HG03460 (cell line): ENCODE results near the gene OIT3.

Experiments used
- ATAC-seq: cut with Tn5 transposase; IDR thresholded peaks from one replicate; pipeline ENCODE4 v1.9.1; 2021; ENCODE audit not compliant: unreplicated experiment

OIT3 gene

GRCh38 chr10:72951760-72952159 lies 58.2 kb downstream of the OIT3 start:
- no peak for ATAC-seq

- ATAC-seq: no peak
Measured at GRCh38 chr10:72952189-72952588, 58.6 kb downstream of the OIT3 start.

- ATAC-seq: no peak
Measured at GRCh38 chr10:72952642-72953158, 59.2 kb downstream of the OIT3 start.

GRCh38 chr10:72953687-72954086 lies 60.1 kb downstream of the OIT3 start:
- ATAC-seq: no peak

- ATAC-seq: no peak
Measured at GRCh38 chr10:72954230-72954595, 60.7 kb downstream of the OIT3 start.

- ATAC-seq: no peak
Measured at GRCh38 chr10:72954596-72955554, 61.3 kb downstream of the OIT3 start, which contains the start of gene PLA2G12B. PLA2G12B (minus strand) TSS chr10:72954806; CDS start chr10:72954685, 121 bp downstream.

- ATAC-seq: no peak
Measured at GRCh38 chr10:72956001-72956400, 62.5 kb downstream of the OIT3 start.

GRCh38 chr10:72976886-72977285 lies 83.3 kb downstream of the OIT3 start:
- ATAC-seq: no peak

GRCh38 chr10:72979709-72980108 lies 86.2 kb downstream of the OIT3 start:
- ATAC-seq: no peak

GRCh38 chr10:72980348-72980747 lies 86.8 kb downstream of the OIT3 start:
- ATAC-seq: no peak

- no peak for ATAC-seq
Measured at GRCh38 chr10:72981028-72981881, 87.7 kb downstream of the OIT3 start.

- ATAC-seq: no peak
Measured at GRCh38 chr10:72981882-72982529, 88.5 kb downstream of the OIT3 start.
